SK-N-SH (cell line): ENCODE results near the gene BAK1. TPM values are rescaled to one million over a fixed set of nuclear protein-coding genes. Genes with fewer than 3 reads are reported as not detected.

ENCODE experiments used
- CTCF ChIA-PET: fragments of 300-600, 350-600 bp; formaldehyde crosslinking; extraction: SDS; loops from one replicate; lab custom pipeline; 2021; lab: Yijun Ruan, JAX
- POLR2A ChIA-PET: fragments of 350-600 bp; sonication (Branson Sonifier 250); formaldehyde crosslinking; extraction: SDS; loops from one replicate; lab custom pipeline; 2020; ENCODE audit warnings: antibody characterized with exemption, inconsistent platforms; lab: Yijun Ruan, JAX
- DNase-seq: peaks from one replicate; pipeline ENCODE4 v3.0.0; 2012
- H2AFZ ChIP-seq: fragments of 200-600 bp; sonication (generic); 2 replicates; pipeline ENCODE4 v1.8.1; 2016; ENCODE audit warnings: antibody characterized with exemption, mild to moderate bottlenecking, low read depth
- H3F3A ChIP-seq: fragments of 200-600 bp; sonication (generic); replicated peaks from 2 replicates; pipeline ENCODE3; 2016; ENCODE audit warnings: antibody characterized with exemption, mild to moderate bottlenecking; ENCODE audit not compliant: insufficient read depth
- H3K27ac ChIP-seq, 2 experiments: fragments of 200-500 bp in 1 of 2; fragments of 200-600 bp in 1 of 2; sonication (Bioruptor generic) in 1 of 2; sonication (generic), shearing (Covaris generic) in 1 of 2; 2 replicates each; pipeline versions ENCODE4 v1.5.1 to v1.6.1; 2014 to 2016; ENCODE audit warnings: low read depth in 2 of 2, inconsistent platforms in 1 of 2, low read length in 1 of 2, mild to moderate bottlenecking in 1 of 2, mixed read lengths in 1 of 2
- H3K27me3 ChIP-seq: fragments of 200-600 bp; sonication (generic), shearing (Covaris generic); 2 replicates; pipeline ENCODE4 v1.6.1; 2016; ENCODE audit warnings: mixed run types; ENCODE audit not compliant: insufficient read depth
- H3K36me3 ChIP-seq, 2 experiments: fragments of 200-500 bp in 1 of 2; fragments of 200-600 bp in 1 of 2; sonication (Bioruptor generic) in 1 of 2; sonication (generic) in 1 of 2; replicated peaks in 1 of 2; 2 replicates each; pipeline versions ENCODE3 to v1.5.1; 2014 to 2016; ENCODE audit warnings: low read length in 1 of 2, mild to moderate bottlenecking in 1 of 2; ENCODE audit not compliant: insufficient read depth in 2 of 2, control insufficient read depth in 1 of 2
- H3K4me1 ChIP-seq, 2 experiments: fragments of 200-500 bp in 1 of 2; fragments of 200-600 bp in 1 of 2; sonication (Bioruptor generic) in 1 of 2; sonication (generic), shearing (Covaris generic) in 1 of 2; 2 replicates each; pipeline versions ENCODE4 v1.5.1 to v1.6.1; 2014 to 2016; ENCODE audit warnings: low read depth in 1 of 2, low read length in 1 of 2, mixed run types in 1 of 2; ENCODE audit not compliant: insufficient read depth in 2 of 2, control insufficient read depth in 1 of 2
- H3K4me2 ChIP-seq: fragments of 200-600 bp; sonication (generic), shearing (Covaris generic); 2 replicates; pipeline ENCODE4 v1.6.1; 2017; ENCODE audit warnings: mixed run types
- H3K4me3 ChIP-seq, 2 experiments: fragments of 200-500 bp in 1 of 2; fragments of 200-600 bp in 1 of 2; sonication (Bioruptor generic) in 1 of 2; sonication (generic), shearing (Covaris generic) in 1 of 2; 2 replicates each; pipeline versions ENCODE4 v1.5.1 to v1.8.1; 2014 to 2016; ENCODE audit warnings: low read depth in 2 of 2, inconsistent platforms in 1 of 2, low read length in 1 of 2, mild to moderate bottlenecking in 1 of 2, mixed read lengths in 1 of 2, moderate library complexity in 1 of 2
- H3K79me2 ChIP-seq: fragments of 200-600 bp; sonication (generic); 2 replicates; pipeline ENCODE4 v1.8.1; 2017; ENCODE audit warnings: mild to moderate bottlenecking; ENCODE audit not compliant: insufficient read depth
- H3K9ac ChIP-seq: fragments of 200-600 bp; sonication (generic); 2 replicates; pipeline ENCODE4 v1.6.1; 2017; ENCODE audit warnings: mixed run types
- H3K9me2 ChIP-seq: fragments of 200-600 bp; sonication (generic); 2 replicates; pipeline ENCODE4 v1.6.1; 2017; ENCODE audit warnings: mixed run types
- H3K9me3 ChIP-seq: fragments of 200-600 bp; sonication (generic); 2 replicates; pipeline ENCODE4 v1.6.1; 2017; ENCODE audit warnings: mixed run types, mild to moderate bottlenecking, moderate library complexity
- H4K20me1 ChIP-seq: fragments of 200-600 bp; sonication (generic); 2 replicates; pipeline ENCODE4 v1.6.1; 2017; ENCODE audit warnings: mild to moderate bottlenecking, mixed run types; ENCODE audit not compliant: insufficient read depth
- CHD2 ChIP-seq: fragments of 150-350 bp; IDR thresholded peaks from 2 replicates; pipeline ENCODE4 v1.6.1; 2018; ENCODE audit warnings: low read length; ENCODE audit not compliant: partially characterized antibody
- CTCF ChIP-seq: fragments of 200-600 bp; sonication (generic); IDR thresholded peaks from 2 replicates; pipeline ENCODE4 v1.6.1; 2017; ENCODE audit warnings: antibody characterized with exemption, mild to moderate bottlenecking, moderate library complexity
- ELF1 ChIP-seq: IDR thresholded peaks from 2 replicates; pipeline ENCODE4 v1.4.0; 2012
- FOXM1 ChIP-seq: IDR thresholded peaks from 2 replicates; pipeline ENCODE4 v1.4.0; 2012; ENCODE audit warnings: low read depth, mild to moderate bottlenecking
- GABPA ChIP-seq: IDR thresholded peaks from 2 replicates; pipeline ENCODE4 v1.4.0; 2012; ENCODE audit warnings: low read depth, mild to moderate bottlenecking
- GATA2 ChIP-seq: sonication (generic); formaldehyde crosslinking; IDR thresholded peaks from 2 replicates; pipeline ENCODE4 v1.5.0; 2020; ENCODE audit warnings: mild to moderate bottlenecking, missing genetic modification reagents
- MXI1 ChIP-seq: IDR thresholded peaks from 2 replicates; pipeline ENCODE4 v1.6.1; 2012; ENCODE audit warnings: mild to moderate bottlenecking, low read depth, low read length, improper control_type of control experiment
- PBX3 ChIP-seq: IDR thresholded peaks from 2 replicates; pipeline ENCODE4; 2012
- POLR2AphosphoS5 ChIP-seq: IDR thresholded peaks from 2 replicates; pipeline ENCODE4 v1.6.1; 2012; ENCODE audit warnings: low read depth, low read length
- RAD21 ChIP-seq: IDR thresholded peaks from 2 replicates; pipeline ENCODE4 v1.6.1; 2012; ENCODE audit warnings: mild to moderate bottlenecking, low read length
- SIN3A ChIP-seq: IDR thresholded peaks from 2 replicates; pipeline ENCODE4 v1.6.1; 2012; ENCODE audit warnings: low read depth, mild to moderate bottlenecking, low read length, moderate library complexity, borderline replicate concordance
- SMC3 ChIP-seq: IDR thresholded peaks from 2 replicates; pipeline ENCODE4 v1.6.1; 2012; ENCODE audit warnings: low read depth, low read length, improper control_type of control experiment
- TCF12 ChIP-seq: IDR thresholded peaks from 2 replicates; pipeline ENCODE4 v1.4.0; 2012
- USF2 ChIP-seq: fragments of 150-350 bp; IDR thresholded peaks from 2 replicates; pipeline ENCODE4 v1.6.1; 2017; ENCODE audit warnings: antibody characterized with exemption, low read length, low read depth, borderline replicate concordance
- whole genome bisulfite sequencing: methylation state at CpG from one replicate; pipeline ENCODE4 v1.1.6; 2017; ENCODE audit warnings: low lambda C conversion rate; 5-methylcytosine and 5-hydroxymethylcytosine counted together
- polyA plus RNA-seq, 3 experiments: library from polyadenylated mRNA; depleted of rRNA; stranded (reverse); fragments of >200 nt; gene quantifications; 2 replicates each; pipeline ENCODE4 v1.2.3, GENCODE V29; 2012

BAK1 gene
- polyA plus RNA-seq, 1 of the 3 experiments (the other 2 are of a cell fraction) = 15.4 TPM

- H2AFZ ChIP-seq = no peak overlapping the region
- no peak for DNase-seq
- TF ChIP-seq GABPA (no peak), CHD2 (no peak), FOXM1 (no peak), USF2 (no peak), MXI1 (no peak), PBX3 (no peak), GATA2 (CRISPR knock-in tag) (no peak), RAD21 (no peak), CTCF (no peak), POLR2AphosphoS5 (no peak), ELF1 (no peak)
- TF ChIP-seq, all 33 proteins: peak for 0
- Histone ChIP-seq H4K20me1 (no peaks in the 10 kb centered on the region), H3K4me1 (peaks cover 0 to 20% of the 10 kb centered on the region in 2 experiments; a peak in 1 of 4 replicates), H3K4me2 (no peak overlapping the region), H3K9me2 (no peaks in the 10 kb centered on the region), H3K36me3 (peaks cover 0 to 8% of the 10 kb centered on the region in 2 experiments), H3K9me3 (no peaks in the 10 kb centered on the region), H3K9ac (no peak overlapping the region), H3F3A (no peaks in the 10 kb centered on the region), H3K27me3 (no peaks in the 10 kb centered on the region), H3K79me2 (peaks cover 25% of the 10 kb centered on the region), H3K27ac (no peak overlapping the region), H3K4me3 (no peak overlapping the region)
- ChIA-PET POLR2A (no interaction called here), CTCF (interaction anchor here (0.7 to 2.2 kb wide), 5 partner anchors 9 to 574 kb away, joined by 3 to 8 read pairs (median 5); partner anchors contain the start of gene UQCC2)
- 91% methylated on average over 5 of the region's 5 CpGs for WGBS
Measured at GRCh38 chr6:33581186-33581585, 1.1 kb upstream of the BAK1 start.

GRCh38 chr6:33578588-33579011, 1.5 kb downstream of the BAK1 start:
- no peak for DNase-seq
- Histone ChIP-seq H3K4me3 (peak overlapping the region; percentile 81 to 93), H3K9me2 (no peaks in the 10 kb centered on the region), H3K4me2 (peak overlapping the region; percentile 99), H2AFZ (no peak overlapping the region), H3K36me3 (peaks cover 8 to 32% of the 10 kb centered on the region in 2 experiments), H4K20me1 (no peaks in the 10 kb centered on the region), H3K79me2 (peaks cover 25% of the 10 kb centered on the region), H3K27ac (no peak overlapping the region), H3K27me3 (no peaks in the 10 kb centered on the region), H3K4me1 (peaks cover 0 to 10% of the 10 kb centered on the region in 2 experiments; a peak in 1 of 4 replicates), H3K9me3 (no peaks in the 10 kb centered on the region), H3F3A (no peaks in the 10 kb centered on the region), H3K9ac (peak overlapping the region; percentile 94)
- ChIA-PET CTCF (interaction anchor here (0.8 to 2.4 kb wide), 4 partner anchors 9 to 166 kb away, joined by 3 to 11 read pairs (median 4); no protein-coding TSS in a partner anchor), POLR2A (no interaction called here)
- WGBS = 90% methylated on average over 9 of the region's 9 CpGs
- TF ChIP-seq TCF12 (no peak), SMC3 (no peak), ELF1 (no peak), SIN3A (no peak)
